Inflammatory macrophage treated with lipopolysaccharide for 1 hour (primary cell): Measurements from ENCODE around the gene TRRAP.
A peak's percentile ranks its signal among the peaks of the same experiment; 100 is the strongest.

Experiments
- DNase-seq, 2 donors: peaks; one replicate each; pipeline ENCODE4 v3.0.0-alpha.2; 2020 to 2022

TRRAP gene

GRCh38 chr7:98993024-98993897 is 114.9 kb downstream of the TRRAP start:
- no peak for DNase-seq

- DNase-seq = no peak
Measured at GRCh38 chr7:98994046-98994944, 116.0 kb downstream of the TRRAP start.

GRCh38 chr7:98995111-98995510 is 116.8 kb downstream of the TRRAP start:
- DNase-seq = no peak

- DNase-seq = no peak
Measured at GRCh38 chr7:98995523-98996149, 117.3 kb downstream of the TRRAP start.

- DNase-seq = no peak
Measured at GRCh38 chr7:98996150-98996552, 117.8 kb downstream of the TRRAP start.

- no peak for DNase-seq
Measured at GRCh38 chr7:98997846-98998245, 119.5 kb downstream of the TRRAP start.

- no peak for DNase-seq
Measured at GRCh38 chr7:98998821-98999725, 120.7 kb downstream of the TRRAP start.

- DNase-seq = no peak
Measured at GRCh38 chr7:99000196-99000903, 122.0 kb downstream of the TRRAP start.

GRCh38 chr7:99000904-99001465 is 122.7 kb downstream of the TRRAP start:
- DNase-seq = no peak

- DNase-seq = no peak
Measured at GRCh38 chr7:99001482-99002147, 123.3 kb downstream of the TRRAP start.

GRCh38 chr7:99002148-99002826 is 124.0 kb downstream of the TRRAP start:
- DNase-seq = no peak

GRCh38 chr7:99002827-99003212 is 124.5 kb downstream of the TRRAP start:
- no peak for DNase-seq

GRCh38 chr7:99003419-99003818 is 125.1 kb downstream of the TRRAP start:
- DNase-seq = no peak

GRCh38 chr7:99004216-99004615 is 125.9 kb downstream of the TRRAP start:
- peak in 1 of 2 donors; percentile 39 for DNase-seq

GRCh38 chr7:99004781-99005500 is 126.6 kb downstream of the TRRAP start:
- DNase-seq = no peak

- DNase-seq = no peak
Measured at GRCh38 chr7:99005776-99006175, 127.4 kb downstream of the TRRAP start.

GRCh38 chr7:99006739-99007424 is 128.6 kb downstream of the TRRAP start:
- DNase-seq = no peak

GRCh38 chr7:99008181-99008631 is 129.9 kb downstream of the TRRAP start:
- no peak for DNase-seq
